OCI-LY1 (cell line): ENCODE results near the gene UBASH3B.

Source experiments
- H2AFZ ChIP-seq: fragments of 200-600 bp; sonication (generic), shearing (Covaris generic); 2 replicates; pipeline ENCODE4 v1.6.0; 2014; ENCODE audit warnings: antibody characterized with exemption, mild to moderate bottlenecking, low read length
- H3F3A ChIP-seq: fragments of 200-600 bp; sonication (generic), shearing (Covaris generic); 2 replicates; pipeline ENCODE4 v1.6.0; 2014; ENCODE audit warnings: mild to moderate bottlenecking, antibody characterized with exemption, low read length, moderate library complexity; ENCODE audit not compliant: insufficient read depth
- H3K27ac ChIP-seq: fragments of 200-600 bp; sonication (generic); 2 replicates; pipeline ENCODE4 v1.5.1; 2014; ENCODE audit warnings: low read length, mixed run types, mild to moderate bottlenecking, low read depth; ENCODE audit not compliant: poor library complexity, severe bottlenecking
- H3K27me3 ChIP-seq: fragments of 200-600 bp; sonication (generic); 2 replicates; pipeline ENCODE4 v1.6.0; 2014; ENCODE audit warnings: antibody characterized with exemption, mild to moderate bottlenecking, low read length, moderate library complexity; ENCODE audit not compliant: insufficient read depth
- H3K36me3 ChIP-seq: fragments of 200-600 bp; sonication (generic); 2 replicates; pipeline ENCODE4 v1.6.1; 2014; ENCODE audit warnings: mild to moderate bottlenecking, antibody characterized with exemption, low read length, moderate library complexity, mixed read lengths; ENCODE audit not compliant: insufficient read depth
- H3K4me1 ChIP-seq: fragments of 200-600 bp; sonication (generic); 2 replicates; pipeline ENCODE4 v1.5.1; 2014; ENCODE audit warnings: mild to moderate bottlenecking, low read length, moderate library complexity; ENCODE audit not compliant: insufficient read depth, severe bottlenecking
- H3K4me2 ChIP-seq: fragments of 200-600 bp; sonication (generic), shearing (Covaris generic); 2 replicates; pipeline ENCODE4 v1.6.1; 2014; ENCODE audit warnings: low read length
- H3K4me3 ChIP-seq: fragments of 200-600 bp; sonication (generic); 2 replicates; pipeline ENCODE4 v1.5.1; 2014; ENCODE audit warnings: low read length, low read depth, mild to moderate bottlenecking, mixed read lengths; ENCODE audit not compliant: poor library complexity, severe bottlenecking
- H3K79me2 ChIP-seq: fragments of 200-600 bp; shearing (Covaris generic); 2 replicates; pipeline ENCODE4 v1.6.1; 2016; ENCODE audit warnings: mixed run types, low read length, mixed read lengths; ENCODE audit not compliant: insufficient read depth
- H3K9ac ChIP-seq: fragments of 200-600 bp; sonication (generic), shearing (Covaris generic); 2 replicates; pipeline ENCODE4 v1.6.1; 2014; ENCODE audit warnings: mild to moderate bottlenecking, low read length, mixed read lengths
- H3K9me2 ChIP-seq: fragments of 200-600 bp; sonication (generic), shearing (Covaris generic); 2 replicates; pipeline ENCODE4 v1.6.1; 2014; ENCODE audit warnings: low read depth, mild to moderate bottlenecking, low read length, mixed read lengths
- H3K9me3 ChIP-seq: fragments of 200-600 bp; shearing (Covaris generic); 2 replicates; pipeline ENCODE4 v1.6.1; 2014; ENCODE audit warnings: low read length, mixed read lengths
- H4K20me1 ChIP-seq: fragments of 200-600 bp; sonication (generic), shearing (Covaris generic); 2 replicates; pipeline ENCODE4 v1.6.0; 2016; ENCODE audit warnings: mild to moderate bottlenecking, low read length; ENCODE audit not compliant: insufficient read depth
- CTCF ChIP-seq: fragments of 200-600 bp; sonication (generic), shearing (Covaris generic); IDR thresholded peaks from 2 replicates; pipeline ENCODE4 v1.5.1; 2017; ENCODE audit warnings: mild to moderate bottlenecking, antibody characterized with exemption, low read length, moderate library complexity, mixed read lengths
- EZH2 ChIP-seq: fragments of 200-600 bp; sonication (generic), shearing (Covaris generic); IDR thresholded peaks from 2 replicates; pipeline ENCODE4 v1.8.0; 2017; ENCODE audit warnings: borderline replicate concordance, mixed run types, mild to moderate bottlenecking, antibody characterized with exemption, low read length, moderate library complexity, mixed read lengths

Gene UBASH3B

DNA sequence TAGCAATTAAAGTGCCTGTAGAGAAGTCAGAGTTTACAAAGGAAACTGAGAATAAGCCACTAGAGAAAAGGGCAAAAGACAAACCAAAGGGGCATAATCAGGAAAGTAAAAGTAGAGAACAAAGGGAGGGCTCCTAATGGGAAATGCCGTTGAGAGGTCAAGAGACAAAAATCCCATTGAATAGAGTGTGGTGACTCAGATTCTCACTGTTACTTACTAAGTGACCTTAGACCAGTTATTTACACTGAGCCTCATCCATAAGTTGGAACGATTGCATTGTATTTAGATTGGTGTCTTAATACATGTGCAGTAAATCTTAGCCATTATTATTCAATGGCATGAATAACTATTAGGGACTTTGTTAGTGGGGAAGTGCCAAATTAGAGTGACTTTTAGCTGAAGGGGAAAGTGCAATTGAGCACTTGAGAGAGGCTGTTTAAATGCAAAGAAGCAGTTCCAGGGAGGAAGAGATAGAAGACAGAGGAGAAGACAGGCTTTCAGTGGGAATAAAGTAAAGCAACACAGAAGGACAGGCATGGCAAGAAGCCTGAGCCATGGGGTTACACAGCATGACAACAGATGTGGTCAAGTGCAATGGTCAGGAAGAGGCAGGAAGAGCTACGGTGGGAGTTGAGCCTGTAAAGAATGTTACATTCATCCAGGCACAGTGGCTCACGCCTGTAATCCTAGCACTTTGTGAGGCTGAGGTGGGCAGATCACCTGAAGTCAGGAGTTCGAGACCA lies 82.6 kb downstream of the UBASH3B start:
- Histone ChIP-seq H3K27me3 (no peaks in the 10 kb centered on the region), H2AFZ (no peak overlapping the region), H4K20me1 (no peaks in the 10 kb centered on the region), H3K27ac (no peak overlapping the region), H3K4me1 (peaks cover 2% of the 10 kb centered on the region), H3K9me2 (no peaks in the 10 kb centered on the region), H3K36me3 (no peaks in the 10 kb centered on the region; the same call in 1 of the 2 replicates), H3K9me3 (no peaks in the 10 kb centered on the region), H3K79me2 (no peaks in the 10 kb centered on the region), H3K4me2 (no peak overlapping the region), H3K9ac (no peak overlapping the region), H3F3A (no peaks in the 10 kb centered on the region), H3K4me3 (no peak overlapping the region)
- no peak for TF ChIP-seq EZH2
- no peak for TF ChIP-seq CTCF

GRCh38 chr11:122741613-122742300 lies 86.2 kb downstream of the UBASH3B start:
- Histone ChIP-seq H3K27ac (no peak overlapping the region), H2AFZ (no peak overlapping the region), H3K4me3 (no peak overlapping the region)

DNA sequence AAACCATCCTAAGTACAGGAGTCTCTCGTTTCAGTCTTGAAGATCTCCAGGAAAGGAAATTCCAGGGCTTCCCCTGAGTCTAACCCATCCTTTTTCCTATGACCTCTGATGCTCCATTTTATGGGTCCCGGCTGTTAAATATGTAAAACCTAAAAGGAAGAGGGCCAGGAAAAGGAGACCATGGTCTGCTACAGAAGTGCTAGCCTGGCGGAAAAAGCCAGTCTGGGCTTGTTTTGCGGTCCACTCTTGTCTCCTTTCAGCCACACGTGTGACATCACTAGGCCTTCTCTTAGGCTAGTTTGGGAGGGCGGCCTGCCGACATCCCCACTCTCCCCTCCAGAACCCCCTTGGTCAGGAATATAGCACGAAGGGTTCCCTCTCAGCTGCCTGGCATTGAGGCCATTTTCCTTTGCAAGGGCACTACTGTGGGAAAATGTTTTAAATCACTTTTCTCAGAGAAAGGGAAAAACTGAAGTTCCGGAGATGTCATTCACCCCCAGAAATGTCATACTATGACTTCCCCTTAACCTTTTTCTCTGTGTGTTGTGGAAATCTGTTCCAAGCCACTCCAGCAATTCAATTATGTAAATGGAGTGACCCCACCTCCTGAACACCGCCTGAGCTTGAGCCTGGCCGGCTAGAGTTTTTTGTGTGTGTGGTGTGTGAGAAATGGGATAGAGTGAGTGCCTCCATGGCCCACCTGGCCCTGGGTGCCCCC lies 86.9 kb downstream of the UBASH3B start:
- H3K9ac ChIP-seq = no peak overlapping the region
- no peak overlapping the region for H3K27ac ChIP-seq
- H3K79me2 ChIP-seq = no peaks in the 10 kb centered on the region

More at GRCh38 chr11:122741613-122742300, 86.2 kb downstream of the UBASH3B start:
- H3K79me2 ChIP-seq = no peaks in the 10 kb centered on the region
- no peaks in the 10 kb centered on the region for H3K27me3 ChIP-seq
- H3K36me3 ChIP-seq = no peaks in the 10 kb centered on the region
- no peaks in the 10 kb centered on the region for H3F3A ChIP-seq
- H3K9ac ChIP-seq = no peak overlapping the region
- H3K4me1 ChIP-seq = peaks cover 38% of the 10 kb centered on the region
- no peaks in the 10 kb centered on the region for H4K20me1 ChIP-seq
- H3K9me2 ChIP-seq = no peaks in the 10 kb centered on the region
- no peak overlapping the region for H3K4me2 ChIP-seq
- no peak for TF ChIP-seq CTCF
- no peak for TF ChIP-seq EZH2
- no peaks in the 10 kb centered on the region for H3K9me3 ChIP-seq

More for the DNA sequence above, 86.9 kb downstream of the UBASH3B start:
- Histone ChIP-seq H4K20me1 (no peaks in the 10 kb centered on the region), H3F3A (no peaks in the 10 kb centered on the region), H3K4me3 (no peak overlapping the region), H3K27me3 (no peaks in the 10 kb centered on the region), H3K4me2 (no peak overlapping the region), H3K9me3 (no peaks in the 10 kb centered on the region), H3K9me2 (no peaks in the 10 kb centered on the region), H3K36me3 (no peaks in the 10 kb centered on the region), H2AFZ (no peak overlapping the region), H3K4me1 (peaks cover 41% of the 10 kb centered on the region)
- TF ChIP-seq CTCF (no peak), EZH2 (no peak)
